ENCODE results near the gene DOP1A.

DNA sequence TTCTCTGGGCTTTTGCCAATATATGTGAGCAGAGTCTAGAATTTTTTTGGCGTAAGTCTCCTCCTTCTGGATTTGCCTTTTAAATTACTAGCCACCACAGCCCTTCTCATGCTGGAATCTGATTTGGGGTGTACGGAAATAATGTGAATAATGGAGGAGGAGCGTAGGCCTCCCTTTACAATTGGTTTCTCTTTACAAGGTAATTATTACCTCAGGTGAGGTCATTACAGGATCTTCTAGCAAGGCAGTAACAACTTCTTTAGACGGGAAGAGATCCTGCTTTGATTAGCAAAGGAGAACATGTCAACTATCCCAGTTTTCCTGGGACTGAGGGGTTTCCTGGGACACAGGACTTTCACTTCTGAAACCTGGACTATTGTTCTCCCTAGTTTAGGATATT, 134.6 kb downstream of the DOP1A start:
- TF ChIP-seq SP1 (IDR thresholded peaks at IDR 0.05) (no peak), GABPA (IDR thresholded peaks at IDR 0.05 in 1 of 2, conservative IDR thresholded peaks at IDR 0.05 in 1 of 2) (no peak), CTCF (IDR thresholded peaks at IDR 0.05; ENCODE audit: low read depth, low read length, missing input control) (no peak)
